GM12891 (cell line): ENCODE data around the gene MYL5.

ENCODE experiments used
- DNase-seq: peaks from one replicate; pipeline ENCODE4 v3.0.0; 2011; ENCODE audit warnings: low spot score; ENCODE audit not compliant: insufficient read length
- FAIRE-seq: peaks from 2 replicates; lab custom pipeline; 2011; peaks lifted over from hg19 to GRCh38; lab: Jason Lieb, UNC
- PAX5 ChIP-seq: IDR thresholded peaks from 2 replicates; pipeline ENCODE4 v1.6.1; 2011; ENCODE audit warnings: low read length, moderate library complexity, mild to moderate bottlenecking; ENCODE audit not compliant: insufficient read depth, severe bottlenecking
- POLR2A ChIP-seq: IDR thresholded peaks from 2 replicates; pipeline ENCODE4 v1.6.1; 2011; ENCODE audit warnings: low read depth, low read length, control low read depth
- POLR2AphosphoS5 ChIP-seq: IDR thresholded peaks from 2 replicates; pipeline ENCODE4 v1.6.1; 2011; ENCODE audit warnings: low read depth, low read length, control low read depth
- POU2F2 ChIP-seq: IDR thresholded peaks from 2 replicates; pipeline ENCODE4 v1.6.1; 2011; ENCODE audit warnings: low read depth, mild to moderate bottlenecking, control low read depth, low read length, moderate library complexity
- SPI1 ChIP-seq: IDR thresholded peaks from 2 replicates; pipeline ENCODE4 v1.6.1; 2011; ENCODE audit warnings: low read depth, low read length, control low read depth
- TAF1 ChIP-seq: IDR thresholded peaks from 2 replicates; pipeline ENCODE4 v1.6.1; 2011; ENCODE audit warnings: low read depth, low read length, control low read depth

MYL5 gene

DNA sequence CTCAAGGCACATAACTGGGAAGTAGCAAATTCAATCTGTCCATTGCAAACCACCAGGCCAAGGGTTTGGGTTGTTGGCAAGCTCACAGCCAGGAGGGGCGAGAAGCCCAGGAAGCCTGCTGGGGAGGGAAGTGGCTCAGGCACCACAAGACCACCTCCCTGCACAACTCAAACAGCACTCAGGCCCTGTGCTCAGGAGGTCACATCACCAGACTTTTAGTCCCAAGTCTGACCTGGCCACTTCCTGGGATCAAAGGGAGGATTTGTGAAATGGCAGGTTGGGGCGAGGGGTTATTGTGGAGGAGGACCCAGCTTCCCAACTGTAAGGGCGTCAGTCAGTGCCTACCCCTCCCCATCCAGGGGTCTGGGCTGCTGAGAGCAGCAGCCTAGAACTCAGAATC lies 2.6 kb upstream of the MYL5 start:
- TF ChIP-seq POU2F2, result no peak
- no peak for TF ChIP-seq POLR2A
- TF ChIP-seq SPI1, result no peak
- TF ChIP-seq TAF1, result no peak
- TF ChIP-seq POLR2AphosphoS5, result no peak
- no peak for TF ChIP-seq PAX5
- DNase-seq (no peak), FAIRE-seq (no peak)

DNA sequence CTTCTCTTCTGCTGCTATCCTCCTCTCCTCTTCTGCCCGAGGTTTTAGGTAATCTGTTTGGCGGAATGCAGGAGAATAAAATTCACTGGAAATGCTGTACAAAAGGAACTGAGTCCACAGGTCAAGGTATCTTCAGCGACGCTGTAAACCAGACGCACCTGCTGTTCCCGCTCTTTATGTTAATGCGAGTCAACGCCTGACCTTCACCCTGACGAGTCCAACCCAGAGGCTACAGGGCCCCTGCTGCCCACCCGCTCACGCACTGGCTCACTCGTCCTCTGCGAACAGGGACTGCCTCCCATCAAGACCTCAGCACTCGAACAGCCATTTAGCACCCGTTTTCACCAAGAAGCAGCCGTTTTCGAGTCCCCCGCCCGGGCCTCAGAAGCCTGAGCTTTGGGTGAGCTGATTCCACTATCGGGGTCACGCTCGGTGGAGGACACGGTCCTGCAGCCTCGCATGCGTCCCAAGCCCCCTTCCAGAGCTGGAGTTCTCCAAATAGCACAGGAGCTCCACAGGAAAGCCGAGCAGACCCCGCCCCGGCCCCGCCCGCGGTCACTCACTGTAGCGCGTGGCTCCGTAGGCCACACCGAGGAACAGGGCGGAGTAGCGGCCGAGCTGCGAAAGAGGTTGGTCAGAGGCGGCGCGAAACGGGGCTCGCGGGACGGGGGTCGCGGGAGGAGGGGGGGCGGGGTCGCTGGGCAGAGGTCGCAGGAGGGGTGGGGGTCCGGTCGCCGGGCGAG lies 822 bp upstream of the MYL5 start:
- peak; percentile 43 for FAIRE-seq
- DNase-seq, result no peak
- TF ChIP-seq POU2F2 (no peak), SPI1 (no peak), PAX5 (no peak), POLR2A (no peak), POLR2AphosphoS5 (no peak), TAF1 (no peak)

DNA sequence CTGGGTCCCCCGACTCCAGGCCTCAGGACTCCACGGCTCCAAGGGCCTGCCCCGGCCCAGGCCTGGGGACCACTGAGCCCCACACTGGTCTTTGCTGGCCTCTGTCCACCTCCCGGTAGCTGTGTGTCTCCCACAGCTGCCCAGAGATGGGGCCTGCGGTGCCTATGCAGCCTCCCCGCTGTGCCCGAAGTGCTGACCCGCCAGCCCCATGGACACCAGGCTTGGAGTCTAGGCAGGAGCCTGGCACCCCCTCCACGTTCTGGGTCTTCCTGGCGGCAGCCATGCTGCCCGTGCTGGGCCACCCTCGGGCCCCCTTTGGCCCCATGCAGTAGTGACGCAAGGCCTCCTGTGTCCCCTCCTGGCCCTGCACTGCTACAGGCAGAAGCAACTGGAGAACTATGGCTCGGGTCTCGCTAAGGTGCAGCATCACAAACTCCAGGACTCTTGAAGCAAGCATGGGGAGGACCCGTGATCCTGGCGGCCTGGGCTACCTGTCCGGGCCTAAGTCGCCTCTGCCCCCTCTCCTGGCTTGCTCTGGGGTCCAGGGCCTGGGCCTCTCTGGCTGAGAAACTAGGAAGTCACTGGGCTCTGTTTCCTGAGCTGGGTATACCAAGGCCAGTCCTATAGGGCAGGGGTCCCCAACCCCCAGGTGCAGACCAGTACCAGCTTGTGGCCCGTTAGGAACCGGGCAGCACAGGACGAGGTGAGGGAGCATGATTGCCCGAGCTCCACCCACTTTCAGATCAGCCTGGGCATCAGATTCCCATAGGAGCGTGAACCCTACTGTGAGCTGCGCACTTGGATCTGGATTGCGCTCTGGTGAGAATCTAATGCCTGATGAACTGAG lies 917 bp downstream of the MYL5 start:
- DNase-seq (no peak), FAIRE-seq (no peak)
- peak; percentile 12; the same call in 1 of the 2 replicates for TF ChIP-seq POLR2A
- no peak for TF ChIP-seq POU2F2
- no peak for TF ChIP-seq POLR2AphosphoS5

DNA sequence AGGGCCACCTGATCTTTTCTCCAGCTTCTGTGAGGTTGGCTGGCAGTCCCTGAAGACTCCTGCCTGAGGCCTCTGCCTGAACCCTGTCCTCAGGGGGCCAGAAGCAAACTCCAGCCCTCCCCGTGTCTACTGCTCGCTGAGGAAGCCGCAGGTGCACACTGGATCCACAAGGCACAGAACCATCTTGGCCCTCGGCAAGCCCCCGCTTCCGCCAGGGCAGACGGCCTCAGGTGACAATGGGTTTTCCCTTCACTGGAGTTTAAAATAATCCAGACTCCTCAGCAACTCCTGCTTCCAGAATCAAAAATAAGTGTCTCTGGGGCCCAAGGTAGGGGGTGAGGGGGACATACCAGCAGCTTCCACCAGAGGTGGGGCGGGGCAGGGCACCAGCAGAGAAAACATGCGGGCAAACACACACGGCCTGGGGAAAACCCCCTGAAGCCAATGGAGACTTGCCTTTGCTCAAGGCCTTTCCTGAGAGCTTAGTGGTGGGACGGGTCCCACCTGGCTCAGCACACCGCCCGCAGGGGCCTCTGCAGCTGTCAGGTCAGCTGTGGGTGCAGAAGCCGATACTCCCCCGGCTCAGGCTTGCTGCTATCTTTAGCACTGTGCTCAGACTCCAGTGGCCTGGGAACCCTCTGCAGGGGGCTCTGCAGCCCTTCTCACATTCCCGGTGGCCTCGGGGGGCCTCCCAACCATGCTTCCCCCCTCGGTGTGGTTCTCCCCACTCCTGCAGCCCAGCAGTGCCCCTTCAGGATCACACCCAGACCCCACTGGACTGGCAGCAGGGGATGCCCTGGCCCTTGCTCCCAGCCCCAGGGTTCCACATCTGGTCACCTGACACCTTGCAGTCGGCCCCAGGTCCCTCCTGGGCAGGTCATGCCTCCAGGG lies 1.9 kb downstream of the MYL5 start:
- DNase-seq, result peak; percentile 78
- TF ChIP-seq POU2F2 (no peak), POLR2AphosphoS5 (peak; percentile 68; the same call in 1 of the 2 replicates), TAF1 (no peak)
- FAIRE-seq, result peak; percentile 84

DNA sequence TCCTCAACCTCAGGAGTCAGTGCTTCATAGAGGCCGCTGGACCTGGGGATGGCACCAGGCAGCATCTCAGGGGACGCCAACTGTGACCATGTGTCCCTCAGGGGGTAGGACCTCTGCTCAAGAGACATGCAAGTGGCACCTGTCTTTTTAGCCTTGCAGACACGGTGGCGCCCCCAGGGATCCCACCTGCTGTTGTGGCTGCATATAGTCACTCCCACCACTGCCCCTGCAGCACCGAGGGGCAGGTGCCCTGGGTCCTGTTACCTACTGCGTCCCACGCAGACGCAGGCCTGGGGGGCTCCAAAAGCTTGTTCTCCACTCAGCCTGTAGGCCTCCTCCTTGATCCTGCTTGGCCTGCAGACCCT lies 2.5 kb downstream of the MYL5 start:
- no peak for TF ChIP-seq POLR2AphosphoS5
- no peak for TF ChIP-seq POU2F2
- TF ChIP-seq TAF1, result no peak
- no peak for TF ChIP-seq SPI1
- FAIRE-seq (no peak), DNase-seq (no peak)

DNA sequence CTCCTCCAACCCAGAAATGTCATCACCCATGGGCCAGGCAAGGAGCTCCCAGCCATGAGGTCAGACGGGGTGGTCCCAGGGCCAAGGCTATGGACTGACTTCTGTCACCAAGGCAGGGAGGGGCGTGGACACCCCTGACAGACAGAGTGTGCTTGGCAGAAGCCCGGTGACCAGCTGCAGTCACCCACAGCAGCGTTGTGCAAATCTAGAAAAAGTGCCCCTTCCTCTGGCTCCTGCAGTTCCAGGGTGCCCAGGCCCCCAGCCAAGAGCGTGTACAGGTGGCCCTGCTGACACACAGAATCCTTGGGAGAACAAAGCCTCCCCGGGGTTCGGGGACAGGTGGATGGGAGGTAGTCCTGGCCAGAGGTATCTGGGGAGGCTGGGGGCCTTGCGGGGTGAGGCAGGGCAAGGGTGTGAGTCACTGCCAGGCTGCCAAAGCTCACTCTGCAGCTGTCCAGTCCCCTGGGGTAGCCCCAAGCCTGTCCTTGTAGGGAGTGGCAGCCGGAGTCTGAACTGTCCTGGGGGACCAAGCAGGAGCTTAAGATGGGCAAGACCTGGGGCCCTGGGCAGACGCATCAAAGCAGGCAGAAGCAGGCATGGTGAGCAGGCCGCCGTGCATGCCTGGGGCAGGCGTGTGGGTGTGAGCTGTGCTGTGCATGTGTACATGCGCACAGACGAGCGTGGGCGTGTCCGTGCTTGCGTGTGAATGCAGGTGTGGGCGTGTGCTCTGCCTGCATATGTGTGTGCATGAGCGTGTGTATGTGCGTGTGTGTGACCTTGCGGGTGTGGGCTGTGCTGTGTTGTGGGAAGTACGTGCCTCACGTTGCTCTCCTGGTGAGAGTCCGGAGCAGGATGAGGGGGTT lies 3.3 kb downstream of the MYL5 start:
- no peak for TF ChIP-seq POLR2A
- TF ChIP-seq PAX5, result no peak
- no peak for TF ChIP-seq SPI1
- no peak for TF ChIP-seq POU2F2
- no peak for TF ChIP-seq POLR2AphosphoS5
- no peak for TF ChIP-seq TAF1
- peak; percentile 87 for FAIRE-seq
- DNase-seq, result no peak

DNA sequence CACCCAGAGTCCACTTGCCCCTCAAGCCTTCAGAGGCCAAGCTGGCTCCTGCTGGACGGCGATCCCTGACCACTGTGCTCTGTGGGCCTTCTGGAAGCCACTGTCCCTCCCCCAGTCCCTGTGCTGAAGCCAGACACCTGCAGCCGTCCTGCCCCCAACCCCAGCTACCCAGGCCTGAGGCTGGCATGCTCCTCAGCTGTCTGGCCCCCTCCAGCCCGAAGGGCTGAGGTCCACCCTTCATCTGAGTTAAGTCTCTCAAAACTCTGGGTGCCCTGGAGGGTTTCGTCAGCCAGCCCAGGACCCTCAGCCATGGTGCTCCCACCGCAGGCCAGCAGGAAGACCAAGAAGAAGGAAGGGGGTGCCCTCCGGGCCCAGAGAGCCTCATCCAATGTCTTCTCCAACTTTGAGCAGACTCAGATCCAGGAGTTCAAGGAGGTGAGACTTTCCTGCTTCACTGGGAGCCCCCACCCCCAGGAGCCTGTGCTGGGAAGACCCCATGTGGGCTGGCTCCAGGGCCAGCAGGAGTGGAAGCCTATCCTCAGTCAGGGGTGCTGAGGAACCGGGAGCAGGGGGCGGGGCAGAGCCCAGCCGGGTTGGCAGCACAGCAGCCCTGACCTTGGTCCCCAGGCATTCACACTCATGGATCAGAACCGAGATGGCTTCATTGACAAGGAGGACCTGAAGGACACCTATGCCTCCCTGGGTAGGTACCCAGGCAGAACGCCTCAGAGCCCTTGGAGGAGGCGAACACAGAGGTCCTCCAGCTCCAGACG lies 4.2 kb downstream of the MYL5 start:
- FAIRE-seq (no peak), DNase-seq (no peak)
- TF ChIP-seq POU2F2 (no peak), PAX5 (no peak), SPI1 (no peak), TAF1 (no peak), POLR2AphosphoS5 (no peak), POLR2A (no peak)

DNA sequence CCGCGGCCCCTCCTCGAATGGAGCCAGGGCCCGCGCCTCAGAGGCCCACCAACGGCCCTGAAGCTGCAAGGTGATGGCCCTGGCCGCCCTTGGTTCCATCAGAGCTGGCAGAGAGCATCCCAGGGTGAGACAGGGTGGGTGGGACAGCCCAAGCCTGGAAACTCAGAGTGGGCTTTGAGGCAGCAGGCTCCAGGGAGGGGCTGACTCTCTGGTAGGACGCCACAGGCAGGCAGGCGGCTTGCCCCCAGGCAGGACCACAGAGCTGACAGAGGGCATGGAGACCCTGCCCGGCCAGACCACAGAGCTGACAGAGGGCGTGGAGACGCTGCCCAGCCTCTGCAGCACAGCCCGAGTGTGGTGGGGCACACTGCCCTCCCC lies 4.8 kb downstream of the MYL5 start:
- TF ChIP-seq TAF1 (no peak), POLR2AphosphoS5 (no peak), PAX5 (no peak), POU2F2 (no peak), POLR2A (no peak), SPI1 (no peak)
- no peak for DNase-seq
- FAIRE-seq, result no peak
